NCI-H526 (cell line): Measurements from ENCODE around the gene LAMC2.
"Not testable (repeated sequence)": the region's sequence is repeated elsewhere in the genome, so short reads cannot be mapped to it uniquely, and the experiment has no call there.

Experiments used
- DNase-seq, 2 experiments: peaks; one replicate each; lab custom pipeline; 2025; lab: John Stamatoyannopoulos, UW

The LAMC2 gene

DNA sequence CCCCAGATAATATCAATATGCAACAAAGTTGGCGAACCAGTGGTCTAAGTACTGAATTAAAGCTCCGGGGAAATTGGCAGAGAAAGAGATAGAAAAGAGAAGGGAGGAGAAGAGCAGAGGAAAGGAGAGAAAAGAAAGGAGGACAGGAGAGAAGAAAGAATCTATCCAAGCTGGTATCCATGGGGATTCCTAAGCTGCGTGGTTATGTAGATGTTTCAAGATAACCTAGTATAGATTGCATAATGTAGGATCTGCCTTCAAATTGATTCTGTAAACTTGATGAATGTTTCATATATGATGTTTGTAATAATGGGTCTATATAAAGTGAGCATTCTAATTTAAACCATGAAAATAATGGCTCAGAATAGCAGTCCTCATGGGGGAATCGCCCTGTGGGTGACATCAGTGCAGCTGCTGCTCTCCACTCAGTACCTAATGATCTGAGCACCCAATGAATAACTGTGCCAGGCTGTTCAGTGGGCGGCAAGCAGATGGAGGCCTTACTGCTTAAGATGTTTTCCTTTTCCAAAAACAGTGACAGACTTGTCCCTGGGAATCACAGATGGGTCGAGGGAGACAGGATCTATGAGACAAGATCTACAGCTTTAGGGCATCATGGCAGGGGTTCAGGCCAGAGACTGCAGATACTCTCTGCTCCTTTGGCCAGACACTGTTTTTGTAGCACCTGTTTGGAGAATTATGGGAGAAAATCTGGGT is 78.0 kb downstream of the LAMC2 start:
- DNase-seq, result no peak

DNA sequence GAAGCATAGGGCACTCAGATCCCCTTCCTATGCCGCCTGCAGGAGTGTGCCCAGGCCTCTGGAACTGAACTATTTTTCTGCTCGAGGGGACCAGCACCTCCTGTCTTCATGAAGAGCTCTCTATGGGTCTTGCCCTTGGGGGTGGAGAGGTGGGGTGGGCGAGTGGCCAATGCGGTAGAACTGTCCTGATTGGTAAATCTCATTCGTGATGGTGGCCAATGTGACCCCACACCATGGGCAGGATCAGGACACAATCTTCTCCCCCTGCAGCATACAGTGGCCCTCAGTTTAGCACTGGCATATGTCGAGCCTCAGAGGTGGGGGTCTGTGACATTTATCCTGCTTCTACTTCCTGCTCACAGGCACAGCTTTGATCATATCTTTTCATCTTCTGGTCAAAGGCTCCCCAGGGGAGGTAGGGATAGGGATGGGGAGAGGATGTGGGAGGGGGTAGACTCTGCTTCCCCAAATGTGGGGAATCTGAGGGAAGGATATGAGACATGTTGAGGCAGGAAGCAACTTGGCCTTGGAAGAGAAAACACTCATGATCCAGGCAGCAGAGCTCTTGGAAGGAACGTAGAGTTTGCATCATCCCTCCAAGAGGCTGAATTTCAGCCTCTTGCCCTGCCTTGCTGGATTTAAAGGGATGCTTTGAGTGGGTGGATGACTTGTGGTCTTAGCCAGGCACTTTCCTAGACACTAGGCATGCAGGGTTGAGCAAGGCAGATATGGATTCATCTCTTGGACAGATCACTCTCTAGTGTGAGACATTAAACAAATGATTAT is 81.8 kb downstream of the LAMC2 start:
- DNase-seq, result no peak

DNA sequence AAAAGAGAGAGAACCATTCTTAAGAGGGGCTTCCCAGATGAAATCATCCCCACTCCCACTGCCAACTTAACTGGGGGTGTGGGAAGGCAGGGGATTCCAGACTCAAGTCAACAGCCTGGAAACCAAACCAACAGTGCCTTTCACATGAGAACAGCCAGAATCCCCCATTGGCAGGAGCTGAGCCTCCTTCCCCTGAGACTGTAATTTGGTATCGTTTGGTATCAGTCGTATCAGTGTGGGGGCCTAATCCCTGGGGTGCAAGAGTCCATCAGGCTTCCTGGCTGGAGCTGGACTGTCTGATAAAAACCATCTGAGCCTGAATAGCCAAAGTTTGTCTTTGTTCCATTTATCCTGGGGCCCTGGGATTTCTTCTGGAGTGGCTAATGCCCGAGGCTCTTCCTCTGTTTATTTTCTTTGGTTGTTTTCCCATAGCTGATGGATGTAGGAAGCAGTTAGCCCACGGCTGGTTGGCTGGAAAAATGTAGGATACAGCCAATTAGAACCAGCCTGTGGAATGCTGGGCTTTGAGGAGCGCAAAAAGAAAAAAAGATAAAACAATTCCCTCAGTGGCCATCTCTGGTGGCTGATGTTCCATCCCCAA is 84.6 kb downstream of the LAMC2 start:
- DNase-seq, result peak; percentile 61 to 85

DNA sequence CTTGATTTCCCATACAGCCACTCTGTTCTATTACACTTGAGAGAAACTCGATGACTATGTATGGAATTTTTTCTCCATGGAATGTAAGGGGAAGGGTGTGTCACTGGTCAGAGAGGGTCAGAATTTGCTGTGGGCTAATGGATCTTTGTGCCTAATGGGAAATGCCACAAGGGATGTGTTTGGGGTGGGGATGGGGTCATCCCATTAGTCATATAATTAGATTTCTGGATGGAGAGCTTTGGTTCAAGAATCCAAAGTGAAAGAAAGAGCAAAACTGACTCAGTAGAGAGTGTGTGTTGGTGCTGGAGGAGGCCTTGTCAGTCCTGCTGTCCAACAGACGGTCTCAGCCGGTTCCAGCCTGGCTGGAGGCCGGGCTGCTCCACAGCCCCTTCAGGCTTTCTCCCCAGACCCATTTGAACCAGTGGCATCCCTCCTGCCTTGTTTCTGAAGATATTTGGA is 86.4 kb downstream of the LAMC2 start:
- DNase-seq, result no peak

DNA sequence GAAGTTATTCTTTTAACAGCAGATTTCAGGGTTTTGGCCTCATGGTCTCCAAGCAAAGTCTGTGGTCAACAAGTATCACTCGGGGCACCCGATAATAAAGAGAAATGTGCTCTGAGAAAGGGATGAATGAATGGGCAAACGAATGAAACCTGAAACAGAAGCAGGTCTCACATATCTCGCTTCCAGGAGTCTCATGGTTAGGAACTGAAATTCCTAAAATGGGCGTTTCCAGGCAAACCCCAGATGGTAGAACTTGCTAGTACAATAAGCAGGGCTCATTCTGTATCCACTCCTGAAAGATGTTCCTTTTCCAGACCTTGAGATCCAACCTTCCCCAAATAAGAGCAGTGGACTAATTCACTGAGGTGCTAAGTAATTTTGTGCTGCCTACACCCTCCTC is 87.2 kb downstream of the LAMC2 start:
- no peak for DNase-seq

DNA sequence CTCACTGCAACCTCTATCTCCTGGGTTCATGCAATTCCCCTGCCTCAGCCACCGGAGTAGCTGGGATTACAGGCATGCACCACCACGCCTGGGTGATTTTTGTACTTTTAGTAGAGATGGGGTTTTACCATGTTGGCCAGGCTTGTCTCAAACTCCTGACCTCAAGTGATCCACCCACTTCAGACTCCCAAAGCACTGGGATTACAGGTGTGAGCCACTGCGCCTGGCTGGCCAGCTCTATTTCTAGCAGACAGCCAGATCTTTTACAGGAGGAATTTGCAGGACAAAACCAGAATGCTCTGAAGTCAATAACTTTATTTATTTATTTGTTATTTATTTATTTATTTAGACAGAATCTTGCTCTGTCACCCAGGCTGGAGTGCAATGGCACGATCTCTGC is 87.9 kb downstream of the LAMC2 start:
- DNase-seq, result not testable (repeated sequence)

DNA sequence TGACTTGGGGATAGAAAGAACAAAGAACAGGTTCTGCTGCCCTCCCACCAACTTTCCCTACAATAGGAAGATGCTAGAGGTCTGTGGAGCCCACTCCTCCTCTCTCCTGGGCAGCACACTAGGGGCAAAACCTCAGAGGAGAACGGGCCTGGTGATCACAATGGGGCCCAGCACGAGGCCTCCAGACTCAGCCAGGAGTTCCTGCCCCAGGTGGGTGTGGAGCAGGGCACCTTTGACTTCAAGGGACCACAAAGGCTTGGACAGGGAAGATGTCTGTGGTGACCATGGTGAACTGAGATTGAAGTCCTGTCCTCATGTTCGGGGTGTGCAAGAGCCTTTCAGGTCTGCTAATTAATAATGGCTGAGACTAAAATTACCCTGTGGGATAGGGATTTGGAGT is 88.8 kb downstream of the LAMC2 start:
- DNase-seq, result no peak

DNA sequence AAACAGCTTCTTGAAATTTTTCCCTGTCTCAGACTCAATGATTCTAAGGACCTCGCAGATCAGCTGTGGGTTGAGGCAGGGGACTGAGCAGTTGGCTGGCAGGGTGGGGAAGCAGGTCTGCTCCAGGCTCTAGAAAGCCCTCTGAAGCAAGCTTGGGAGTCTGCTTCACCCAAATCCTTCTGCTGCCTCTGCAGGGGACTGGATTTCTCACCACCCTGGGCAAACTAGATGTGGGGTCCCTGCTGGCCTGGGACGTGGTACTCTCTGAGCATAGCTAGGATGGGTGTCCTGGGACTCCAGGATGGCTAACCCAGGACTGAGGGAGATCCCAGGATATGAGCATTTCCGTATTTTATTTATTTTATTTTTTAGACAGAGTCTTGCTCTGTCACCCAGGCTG is 89.3 kb downstream of the LAMC2 start:
- no peak for DNase-seq

DNA sequence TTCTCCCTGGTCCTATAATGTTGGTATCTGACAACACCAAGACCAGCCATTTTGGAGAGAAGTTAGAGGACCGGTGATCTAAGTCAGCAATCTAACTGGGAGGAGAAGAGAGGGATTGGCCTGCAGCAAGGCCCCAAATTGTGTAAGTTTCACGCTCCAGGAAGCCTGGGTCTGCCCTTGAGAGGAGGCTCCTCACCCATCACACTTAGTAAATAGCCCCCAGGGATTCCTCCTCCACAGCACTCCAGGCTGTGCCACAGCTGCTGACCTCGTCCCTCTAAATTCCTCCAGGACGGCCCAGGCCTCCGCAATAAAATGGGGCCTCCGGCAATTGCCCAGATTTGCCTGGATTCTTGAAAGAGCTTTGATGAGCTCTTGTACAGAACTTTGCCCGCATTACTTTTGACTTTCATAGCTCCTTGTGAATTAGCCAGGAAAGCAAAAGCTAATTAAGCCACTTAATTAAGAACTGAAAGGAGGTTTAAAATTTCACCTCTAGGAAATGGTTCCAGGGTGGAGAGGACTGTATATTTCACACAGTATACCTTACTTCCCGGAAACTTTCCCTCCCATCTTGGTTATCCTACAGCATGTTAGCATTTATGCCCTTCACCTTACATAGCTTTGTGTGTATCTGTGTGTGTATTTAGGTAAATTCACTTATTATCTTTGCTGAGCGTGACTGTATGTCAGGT is 90.5 kb downstream of the LAMC2 start:
- DNase-seq, result peak; percentile 25 to 73

DNA sequence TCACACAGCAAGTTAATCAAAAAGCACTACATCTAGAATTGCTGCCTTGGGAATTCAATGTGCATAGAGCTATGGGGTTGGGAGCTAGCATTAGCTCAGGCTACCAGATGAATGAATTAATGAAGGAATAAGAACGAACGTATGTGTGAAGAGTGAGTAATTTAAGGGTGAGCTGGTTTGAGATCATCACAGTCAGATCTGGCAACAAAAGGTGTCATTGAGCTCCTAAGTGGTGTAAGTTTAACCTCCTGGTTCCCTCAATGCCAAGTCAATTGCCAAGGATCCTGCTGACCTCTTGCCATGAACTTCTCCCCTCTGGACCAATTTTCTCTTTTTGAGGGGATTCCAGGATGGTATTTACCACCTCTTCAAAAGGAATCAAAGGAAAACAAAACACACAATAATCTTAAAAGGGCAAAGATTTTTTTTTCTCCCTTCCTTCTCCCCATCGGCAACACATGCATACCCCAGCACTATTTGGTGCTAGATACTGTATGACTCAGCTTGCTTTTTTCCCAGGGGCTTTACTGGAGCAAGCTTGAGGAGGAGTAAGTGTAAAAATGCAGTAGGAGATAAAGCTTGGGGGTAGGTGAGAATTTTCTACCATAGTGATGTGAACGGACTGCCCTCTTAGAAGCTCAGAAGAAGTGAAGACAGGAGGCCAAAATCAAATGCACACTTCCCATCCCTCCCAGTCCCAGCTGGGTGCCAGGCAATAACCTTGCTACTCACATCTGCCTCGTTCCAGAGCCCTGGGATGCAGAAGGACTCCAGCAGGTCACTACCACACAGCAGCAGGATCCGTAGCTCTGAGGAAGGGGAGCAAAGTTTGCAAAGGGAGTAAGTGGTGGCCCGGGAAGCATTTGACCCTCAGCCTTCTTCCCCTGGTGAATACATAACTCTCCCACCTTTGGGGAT is 92.0 kb downstream of the LAMC2 start:
- DNase-seq, result no peak

DNA sequence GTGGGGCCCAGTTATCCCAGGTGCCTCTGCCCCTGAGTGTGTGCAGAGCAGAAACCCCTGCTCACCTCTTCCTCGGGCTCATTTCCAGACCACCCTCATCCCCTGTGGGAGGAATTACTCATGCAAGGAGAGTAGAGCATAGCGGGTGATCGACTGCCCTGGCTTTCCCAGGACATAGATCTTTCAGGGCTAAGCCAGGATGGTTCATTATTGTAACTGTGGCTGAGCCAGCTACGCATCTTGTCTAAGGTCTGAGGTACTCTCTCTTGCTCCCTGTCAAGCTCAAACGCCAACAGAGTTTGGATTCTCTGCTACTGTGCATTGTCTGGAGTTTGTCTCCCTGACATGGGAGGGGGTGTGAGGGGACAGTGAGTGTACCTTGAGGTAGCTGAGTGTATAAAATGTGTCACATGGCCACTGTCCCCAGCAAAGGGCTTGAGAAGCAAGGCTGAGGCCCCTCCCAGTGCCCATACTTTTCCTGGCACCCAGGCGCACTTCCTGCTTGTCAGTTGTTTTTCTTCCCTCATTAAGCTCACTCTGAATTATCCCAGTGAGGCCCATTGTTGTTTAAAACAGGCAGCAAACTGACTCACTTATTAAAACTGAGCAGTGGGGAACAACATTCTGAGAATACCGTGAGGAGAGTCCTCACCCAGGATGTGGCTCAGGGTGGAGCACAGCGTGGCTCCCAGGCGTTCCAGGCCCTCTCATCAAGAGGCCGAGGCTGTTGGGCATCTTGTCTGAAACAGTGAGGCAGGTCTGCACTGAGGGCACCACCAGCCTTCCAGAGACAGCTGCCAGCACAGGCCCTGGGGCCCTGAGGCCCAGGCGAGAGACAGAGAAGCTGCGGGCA is 92.9 kb downstream of the LAMC2 start:
- no peak for DNase-seq

DNA sequence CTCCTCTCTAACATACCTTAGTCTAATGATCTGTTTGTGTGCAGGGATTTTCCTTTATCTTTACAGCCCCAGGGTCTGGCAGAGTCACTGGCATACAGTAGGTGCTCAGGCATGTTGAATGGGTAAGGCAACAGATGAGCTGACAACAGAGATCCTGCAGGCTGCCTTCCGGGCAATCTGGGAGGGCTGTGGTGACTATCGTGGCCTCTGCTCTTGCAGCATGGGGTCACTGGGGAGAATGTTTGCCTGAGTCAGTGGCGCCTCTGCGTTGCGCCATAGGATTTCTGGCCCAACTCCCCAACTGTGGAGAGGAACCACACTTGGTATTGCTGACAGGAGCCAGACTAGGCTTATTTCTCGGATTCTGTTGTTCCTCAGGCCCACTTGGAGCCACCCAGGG is 93.8 kb downstream of the LAMC2 start:
- DNase-seq, result no peak

DNA sequence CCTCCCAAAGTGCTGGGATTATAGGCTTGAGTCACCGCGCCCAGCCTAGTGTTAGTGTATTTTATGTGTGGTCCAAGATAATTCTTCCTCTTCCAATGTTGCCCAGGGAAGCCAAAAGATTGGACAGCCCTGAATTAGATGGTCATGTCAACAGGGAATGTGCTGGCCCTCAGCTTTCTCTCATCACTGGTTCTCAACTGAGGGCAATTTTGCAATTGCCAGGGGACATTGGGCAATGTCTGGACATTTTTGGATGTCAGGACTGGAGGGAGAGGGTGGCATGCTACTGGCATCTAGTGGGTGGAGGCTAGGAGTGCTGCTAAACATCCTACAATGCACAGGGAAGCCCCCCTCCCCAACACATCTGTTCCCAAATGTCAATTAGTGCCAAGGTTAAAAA is 95.0 kb downstream of the LAMC2 start:
- peak in 1 of 2 experiments; percentile 59 for DNase-seq

DNA sequence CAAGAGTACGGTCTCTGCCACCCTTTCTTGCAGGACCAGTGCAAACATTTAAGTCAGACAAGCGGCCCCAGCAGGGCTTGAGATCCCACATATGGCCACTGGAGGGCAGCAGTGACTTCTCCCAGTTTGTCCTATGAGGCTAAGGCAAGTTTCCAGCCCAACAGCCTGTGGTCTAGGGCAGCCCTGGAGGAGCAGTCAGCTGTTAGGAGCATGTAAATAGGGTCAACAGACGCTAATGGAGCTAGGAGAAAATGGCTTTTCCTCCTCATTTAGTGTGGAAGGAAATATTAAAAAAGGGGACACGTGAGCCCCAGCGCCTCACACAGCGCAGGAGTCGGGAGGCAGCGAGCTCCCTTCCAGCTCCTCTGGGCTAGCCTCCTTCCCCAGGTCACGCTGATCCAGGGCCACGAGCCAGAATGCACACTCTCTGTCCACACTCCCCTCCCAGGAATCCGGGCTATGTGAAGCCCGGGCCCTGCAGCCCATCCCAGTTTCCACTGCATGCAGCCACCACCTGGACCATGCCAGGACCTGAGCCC is 95.6 kb downstream of the LAMC2 start:
- DNase-seq, result peak; percentile 96 to 99

DNA sequence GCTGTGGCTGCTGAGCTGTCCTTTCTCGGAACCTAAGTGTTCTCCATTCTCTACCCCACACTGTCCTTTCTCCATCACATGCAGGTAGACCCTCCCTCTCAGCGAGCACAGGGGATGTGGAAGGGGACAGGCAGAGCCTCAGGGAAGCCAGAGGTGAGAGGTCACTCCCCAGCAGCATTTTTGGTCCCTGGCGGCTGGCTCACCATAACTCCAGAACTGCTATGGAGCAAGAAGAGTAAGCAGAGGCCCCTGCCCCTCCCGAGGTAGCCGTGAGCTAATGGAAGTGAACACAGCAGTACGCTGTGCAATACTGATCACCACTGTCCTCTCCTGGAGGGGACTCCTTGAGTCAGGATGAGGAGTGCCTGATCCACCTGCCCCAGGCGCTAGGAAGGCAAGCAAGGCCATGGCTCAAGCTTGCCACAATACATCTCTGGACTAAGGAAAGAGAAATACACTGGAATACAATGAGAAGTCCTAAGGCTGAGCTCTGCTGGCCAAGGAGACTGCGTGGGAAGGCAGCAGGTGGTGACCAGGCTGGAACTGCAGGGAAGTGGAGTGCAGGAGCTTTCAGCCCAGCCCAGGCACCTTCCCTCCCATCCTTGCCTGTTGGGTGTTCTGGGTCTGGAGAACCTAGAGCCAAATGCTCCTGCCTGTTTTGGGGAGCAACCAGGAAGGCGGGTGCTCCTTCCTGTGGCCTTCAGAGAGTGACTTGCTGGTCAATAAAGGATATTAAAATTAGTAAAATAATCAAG is 96.2 kb downstream of the LAMC2 start:
- peak in 1 of 2 experiments; percentile 69 for DNase-seq

DNA sequence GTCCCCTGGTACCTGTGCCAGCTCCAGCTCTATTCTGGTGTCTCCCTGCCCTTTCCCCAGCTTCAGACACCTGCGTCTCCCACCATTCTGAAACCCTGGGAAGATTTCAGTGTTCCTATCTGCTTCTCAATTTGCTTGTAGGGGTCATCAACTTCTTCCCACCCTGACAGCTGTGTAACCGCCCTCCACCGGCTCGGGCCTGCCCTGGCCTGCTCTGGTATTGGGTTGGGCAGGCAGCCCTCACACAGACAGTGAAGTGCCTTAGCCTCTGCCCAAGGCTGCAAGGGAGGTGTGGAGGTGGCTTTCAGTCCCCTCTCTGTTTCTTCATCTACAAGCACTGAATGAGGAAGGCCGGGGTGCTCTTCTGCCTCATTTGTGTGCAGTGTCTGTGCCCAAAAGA is 97.2 kb downstream of the LAMC2 start:
- DNase-seq, result no peak

DNA sequence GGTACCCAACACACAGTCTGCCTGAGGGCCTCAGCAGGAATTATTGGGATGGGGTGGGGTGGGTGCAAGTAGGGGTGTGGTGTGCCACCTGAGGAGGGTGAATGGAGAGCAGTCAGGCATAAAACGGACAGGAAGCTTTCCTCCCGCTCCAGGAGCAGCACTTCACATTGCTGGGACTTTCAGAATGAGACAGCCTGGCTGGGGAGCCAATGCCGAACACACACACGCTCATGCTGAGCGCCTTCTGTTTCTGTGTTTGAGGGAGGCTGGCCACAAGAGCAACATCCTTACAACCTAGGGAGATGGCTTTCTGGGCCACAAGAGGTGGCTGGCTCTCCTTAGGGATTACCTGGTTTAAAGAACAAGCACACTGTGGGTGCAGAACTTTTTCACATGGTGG is 98.0 kb downstream of the LAMC2 start:
- DNase-seq, result no peak

DNA sequence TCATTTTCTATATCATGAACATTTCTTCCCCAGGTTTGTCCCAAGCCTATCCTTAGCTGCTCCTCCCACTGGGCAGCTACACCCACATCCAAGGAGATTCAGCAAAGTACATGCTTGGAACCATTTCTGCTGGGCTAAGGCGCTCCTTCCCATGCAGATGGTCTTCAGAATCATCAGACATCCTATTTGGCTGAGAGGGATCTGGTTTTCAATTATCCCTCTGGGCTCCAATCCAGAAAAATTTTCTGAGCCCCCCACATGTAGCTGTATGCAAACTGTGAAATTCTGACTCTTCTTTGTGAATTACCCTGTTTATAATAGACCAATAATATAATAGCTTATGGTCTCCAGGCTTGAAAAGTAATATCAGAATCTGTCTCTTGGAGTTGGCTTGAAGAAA is 99.2 kb downstream of the LAMC2 start:
- DNase-seq, result no peak

DNA sequence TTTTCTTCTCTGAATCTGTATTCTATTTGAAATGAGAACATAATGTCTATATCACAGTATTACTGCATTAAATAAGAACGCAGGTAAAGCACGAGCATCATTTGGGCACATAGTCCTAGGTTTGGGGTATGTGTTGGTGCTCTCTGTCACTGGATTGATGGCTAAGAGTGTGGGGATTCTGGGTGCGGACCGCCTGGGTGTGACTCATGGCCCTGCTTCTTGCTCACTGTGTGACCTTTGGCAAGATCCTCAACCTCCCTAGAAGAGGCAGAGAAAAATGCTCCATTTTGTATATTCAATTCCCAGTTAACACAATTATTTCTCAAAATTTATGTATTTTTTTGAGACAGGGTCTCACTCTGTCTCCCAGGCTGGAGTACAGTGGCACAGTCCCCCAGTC is 99.7 kb downstream of the LAMC2 start:
- no peak for DNase-seq
